Natural killer cell (primary cell): ENCODE measurements around the gene CYSRT1. TPM values are rescaled to one million over a fixed set of nuclear protein-coding genes. Genes with fewer than 3 reads are reported as not detected.

Experiments
- ATAC-seq, 3 donors: fragments of 150-1000 bp in 2 of 3; fragments of 200-7000 bp in 1 of 3; cut with Tn5 transposase; 1 replicate in 1 of 3; 2 replicates in 2 of 3; pipeline ENCODE4 v1.10.0; 2021; ENCODE audit warnings: mild to moderate bottlenecking in 2 of 3, moderate library complexity in 2 of 3
- DNase-seq, 2 donors: peaks; one replicate each; pipeline versions ENCODE4 v3.0.0 to v3.0.0-alpha.2; 2013 to 2021; ENCODE audit warnings: mixed read lengths in 1 of 2
- H3K27ac ChIP-seq: one replicate; pipeline ENCODE4 v1.5.1; 2013; ENCODE audit warnings: mild to moderate bottlenecking, low read length
- H3K27me3 ChIP-seq: one replicate; pipeline ENCODE4 v1.6.1; 2013; ENCODE audit warnings: low read length; ENCODE audit not compliant: control insufficient read depth, insufficient read depth
- H3K36me3 ChIP-seq: one replicate; pipeline ENCODE4 v1.6.1; 2013; ENCODE audit warnings: low read length; ENCODE audit not compliant: control insufficient read depth, insufficient read depth
- H3K4me1 ChIP-seq: one replicate; pipeline ENCODE4 v1.6.1; 2013; ENCODE audit warnings: low read length; ENCODE audit not compliant: control insufficient read depth, insufficient read depth
- H3K4me3 ChIP-seq: one replicate; pipeline ENCODE4 v1.5.1; 2013; ENCODE audit warnings: low read length
- H3K9me3 ChIP-seq: one replicate; pipeline ENCODE4 v1.6.1; 2013; ENCODE audit warnings: low read length; ENCODE audit not compliant: control insufficient read depth, insufficient read depth
- H3K27ac Mint-ChIP-seq, 2 donors: one replicate each; pipeline ENCODE4 v1.8.0; 2022; ENCODE audit warnings: mild to moderate bottlenecking in 2 of 2, mixed read lengths in 2 of 2, moderate library complexity in 1 of 2
- H3K27me3 Mint-ChIP-seq, 2 donors: one replicate each; pipeline ENCODE4 v1.8.0; 2022; ENCODE audit warnings: low read depth in 2 of 2, mixed read lengths in 2 of 2
- H3K36me3 Mint-ChIP-seq: one replicate; pipeline ENCODE4 v1.8.0; 2022; ENCODE audit warnings: mixed read lengths
- H3K4me1 Mint-ChIP-seq, 2 donors: one replicate each; pipeline ENCODE4 v1.8.0; 2022; ENCODE audit warnings: mixed read lengths in 2 of 2
- H3K4me3 Mint-ChIP-seq: one replicate; pipeline ENCODE4 v1.8.0; 2022; ENCODE audit warnings: mild to moderate bottlenecking, moderate library complexity, mixed read lengths
- H3K9me3 Mint-ChIP-seq, 2 donors: one replicate each; pipeline ENCODE4 v1.8.0; 2022; ENCODE audit warnings: mixed read lengths in 2 of 2
- WGBS: methylation state at CpG from one replicate; pipeline ENCODE4 v1.1.7; 2013; ENCODE audit warnings: missing lambda C conversion rate; ENCODE audit not compliant: insufficient coverage; 5-methylcytosine and 5-hydroxymethylcytosine counted together
- intact Hi-C: fragments of 100-400 bp; cut with micrococcal nuclease; formaldehyde crosslinking; loops from one replicate; pipeline ENCODE4 v1.14.2; 2022
- total RNA-seq, 4 donors: library from RNA; stranded (reverse); fragments of 120-200 nt in 1 of 4; gene quantifications; one replicate each; pipeline versions ENCODE4 v1.2.3 to v1.2.4, GENCODE V29; 2013 to 2022
- TF ChIP-seq, protein P1 (sequence below): fragments of 200-600 bp; IDR thresholded peaks from one replicate; pipeline ENCODE4 v1.8.0; 2022; ENCODE audit warnings: antibody characterized with exemption

CYSRT1 gene
- total RNA-seq, 3 donors from 2014 or later (not counting 1 experiment from before 2014, with no cell fraction given): 0.38 TPM; not detected in 2

DNA sequence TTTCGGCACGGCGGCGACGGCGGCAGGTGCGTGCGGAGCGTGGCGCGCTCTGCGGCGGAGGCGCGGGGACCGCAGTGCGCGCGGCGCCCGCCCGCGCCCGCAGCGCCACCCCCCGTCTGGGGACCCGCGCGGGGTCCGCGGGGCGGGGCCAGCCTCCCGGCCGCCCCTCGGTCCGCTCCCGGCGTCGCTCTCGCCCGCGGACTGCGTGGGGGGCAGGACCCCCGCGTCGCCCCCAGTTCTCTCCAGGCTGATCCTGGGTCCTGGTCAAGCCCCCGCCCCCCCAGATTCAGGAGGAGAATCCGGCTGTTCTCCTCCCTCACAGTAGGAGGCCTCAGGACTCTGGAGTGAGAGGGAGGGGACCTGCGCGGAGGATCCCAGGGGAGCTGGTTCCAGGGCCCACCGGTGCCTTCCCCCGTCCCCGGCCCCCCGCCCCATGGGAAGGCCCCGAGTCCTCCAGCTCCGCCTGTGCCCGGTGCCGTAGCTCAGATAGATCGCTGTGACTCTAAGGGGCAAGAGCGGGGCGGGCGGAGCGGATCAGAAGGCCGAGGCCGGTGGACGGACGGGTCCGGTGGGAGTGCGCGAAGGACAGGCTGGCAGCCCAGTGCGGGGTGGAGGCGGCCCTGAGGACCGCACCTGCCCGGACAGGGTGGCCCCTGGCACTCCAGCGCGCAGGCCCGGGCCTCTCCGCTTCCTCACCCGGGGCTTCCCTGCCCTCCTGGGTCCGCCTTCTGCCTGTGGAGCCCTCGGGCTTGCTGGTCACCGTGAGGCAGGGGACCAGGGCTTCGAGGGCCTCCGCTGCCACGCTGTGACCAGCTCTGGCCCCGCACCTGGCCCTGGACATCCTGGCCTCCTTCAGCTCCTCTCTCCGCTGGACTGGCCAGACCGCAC, 2.5 kb upstream of the CYSRT1 start, which contains the start of gene RNF208:
Gene RNF208 (minus strand): TSS at position 51 of the 888 bp plus-strand sequence. CDS start 1,028 bp downstream, outside the sequence.
- H3K9me3 Mint-ChIP-seq: no peaks in the 10 kb centered on the region
- Histone ChIP-seq H3K4me3 (peak within 1 kb of the TSS; percentile 58), H3K36me3 (no peaks in the 10 kb centered on the region), H3K4me1 (peaks cover 28% of the 10 kb centered on the region), H3K27me3 (peaks cover 4% of the 10 kb centered on the region), H3K27ac (peak within 1 kb of the TSS; percentile 75), H3K9me3 (no peaks in the 10 kb centered on the region)
- H3K27ac Mint-ChIP-seq: peak within 1 kb of the TSS; percentile 62 to 88
- peaks cover 0 to under 1% of the 10 kb centered on the region in 2 donors for H3K27me3 Mint-ChIP-seq
- 4% methylated on average over 88 of the region's 88 CpGs for WGBS
- ATAC-seq (no peak), DNase-seq (peak in 1 of 2 donors; percentile 46)
- intact Hi-C loops: loop anchor here (1.0 to 5.0 kb wide), 4 partner anchors 18 to 95 kb away; partner anchors contain the start of genes NDOR1, NELFB, TMEM203 and TUBB4B
- no peaks in the 10 kb centered on the region for H3K36me3 Mint-ChIP-seq
- peak within 1 kb of the TSS; percentile 86 for H3K4me3 Mint-ChIP-seq
- peaks cover 1 to 7% of the 10 kb centered on the region in 2 donors for H3K4me1 Mint-ChIP-seq
- TF ChIP-seq, protein P1, sequence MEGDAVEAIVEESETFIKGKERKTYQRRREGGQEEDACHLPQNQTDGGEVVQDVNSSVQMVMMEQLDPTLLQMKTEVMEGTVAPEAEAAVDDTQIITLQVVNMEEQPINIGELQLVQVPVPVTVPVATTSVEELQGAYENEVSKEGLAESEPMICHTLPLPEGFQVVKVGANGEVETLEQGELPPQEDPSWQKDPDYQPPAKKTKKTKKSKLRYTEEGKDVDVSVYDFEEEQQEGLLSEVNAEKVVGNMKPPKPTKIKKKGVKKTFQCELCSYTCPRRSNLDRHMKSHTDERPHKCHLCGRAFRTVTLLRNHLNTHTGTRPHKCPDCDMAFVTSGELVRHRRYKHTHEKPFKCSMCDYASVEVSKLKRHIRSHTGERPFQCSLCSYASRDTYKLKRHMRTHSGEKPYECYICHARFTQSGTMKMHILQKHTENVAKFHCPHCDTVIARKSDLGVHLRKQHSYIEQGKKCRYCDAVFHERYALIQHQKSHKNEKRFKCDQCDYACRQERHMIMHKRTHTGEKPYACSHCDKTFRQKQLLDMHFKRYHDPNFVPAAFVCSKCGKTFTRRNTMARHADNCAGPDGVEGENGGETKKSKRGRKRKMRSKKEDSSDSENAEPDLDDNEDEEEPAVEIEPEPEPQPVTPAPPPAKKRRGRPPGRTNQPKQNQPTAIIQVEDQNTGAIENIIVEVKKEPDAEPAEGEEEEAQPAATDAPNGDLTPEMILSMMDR: no peak

- DNase-seq (peak; percentile 97 to 99), ATAC-seq (peak; percentile 93 to 98 (median 94))
- no peaks in the 10 kb centered on the region for H3K36me3 Mint-ChIP-seq
- H3K27ac Mint-ChIP-seq: peak overlapping the region; percentile 62 to 88
- peaks cover 0 to 3% of the 10 kb centered on the region in 2 donors for H3K27me3 Mint-ChIP-seq
- peak overlapping the region; percentile 86 for H3K4me3 Mint-ChIP-seq
- H3K9me3 Mint-ChIP-seq: no peaks in the 10 kb centered on the region
- TF ChIP-seq, protein P1: no peak
- Histone ChIP-seq H3K4me3 (peak overlapping the region; percentile 58), H3K4me1 (peaks cover 31% of the 10 kb centered on the region), H3K36me3 (no peaks in the 10 kb centered on the region), H3K27ac (peak overlapping the region; percentile 84), H3K27me3 (peaks cover 7% of the 10 kb centered on the region), H3K9me3 (no peaks in the 10 kb centered on the region)
- H3K4me1 Mint-ChIP-seq: peaks cover 5 to 11% of the 10 kb centered on the region in 2 donors
- WGBS: under 1% methylated on average over 63 of the region's 63 CpGs
- intact Hi-C loops: loop anchor here (1.0 to 5.0 kb wide), 4 partner anchors 18 to 96 kb away; partner anchors contain the start of genes NDOR1, NELFB, TMEM203 and TUBB4B
These were observed 1.6 kb upstream of the CYSRT1 start for GRCh38 chr9:137223078-137223970.

GRCh38 chr9:137225699-137226331, 841 bp downstream of the CYSRT1 start:
- Histone ChIP-seq H3K9me3 (no peaks in the 10 kb centered on the region), H3K27me3 (peaks cover 9% of the 10 kb centered on the region), H3K36me3 (no peaks in the 10 kb centered on the region), H3K4me1 (peaks cover 31% of the 10 kb centered on the region), H3K4me3 (no peak overlapping the region), H3K27ac (no peak overlapping the region)
- Mint-ChIP-seq H3K4me3 (no peak overlapping the region), H3K4me1 (peaks cover 5 to 11% of the 10 kb centered on the region in 2 donors), H3K27me3 (peaks cover 0 to 3% of the 10 kb centered on the region in 2 donors), H3K27ac (no peak overlapping the region), H3K36me3 (no peaks in the 10 kb centered on the region), H3K9me3 (no peaks in the 10 kb centered on the region)
- no peak for ATAC-seq
- TF ChIP-seq, protein P1: no peak
- WGBS: 83% methylated on average over 21 of the region's 21 CpGs
- DNase-seq: no peak
- intact Hi-C loops: loop anchor here (5.0 kb wide), 2 partner anchors 109 to 179 kb away; partner anchors contain the start of gene NPDC1
